Glutamatergic neuron (in vitro differentiated cells): Measurements from ENCODE around the gene RMI2. TPM values are rescaled to one million over a fixed set of nuclear protein-coding genes. Genes with fewer than 3 reads are reported as not detected.

ENCODE experiments used
- DNase-seq: peaks from one replicate; pipeline ENCODE4 v3.0.0; 2022
- H3K27ac Mint-ChIP-seq: one replicate; pipeline ENCODE4 v1.8.0; 2020; ENCODE audit warnings: mild to moderate bottlenecking, mixed read lengths, inconsistent platforms; ENCODE audit not compliant: unreplicated experiment
- H3K27me3 Mint-ChIP-seq: one replicate; pipeline ENCODE4 v1.8.0; 2020; ENCODE audit warnings: mild to moderate bottlenecking, moderate library complexity, mixed read lengths, inconsistent platforms; ENCODE audit not compliant: unreplicated experiment
- H3K36me3 Mint-ChIP-seq: one replicate; pipeline ENCODE4 v1.8.0; 2020; ENCODE audit warnings: mild to moderate bottlenecking, mixed read lengths, inconsistent platforms; ENCODE audit not compliant: unreplicated experiment
- H3K4me1 Mint-ChIP-seq: one replicate; pipeline ENCODE4 v1.8.0; 2020; ENCODE audit warnings: mild to moderate bottlenecking, low read depth, mixed read lengths, inconsistent platforms; ENCODE audit not compliant: unreplicated experiment
- H3K4me3 Mint-ChIP-seq: one replicate; pipeline ENCODE4 v1.8.0; 2020; ENCODE audit warnings: mild to moderate bottlenecking, mixed read lengths, inconsistent platforms; ENCODE audit not compliant: unreplicated experiment
- H3K9me3 Mint-ChIP-seq: one replicate; pipeline ENCODE4 v1.8.0; 2020; ENCODE audit warnings: mild to moderate bottlenecking, moderate library complexity, mixed read lengths, inconsistent platforms; ENCODE audit not compliant: unreplicated experiment
- CTCF ChIP-seq: fragments of 200-600 bp; sonication (generic); IDR thresholded peaks from one replicate; pipeline ENCODE4 v1.5.0; 2021; ENCODE audit not compliant: partially characterized antibody, unreplicated experiment
- total RNA-seq: library from RNA; stranded (reverse); fragmentation: NEBNext Ultra II Directional; extraction: Animal tissue kit (Norgen Biotek cat#: 25700); gene quantifications from one replicate; pipeline ENCODE4 v1.2.1, GENCODE V29; 2021; ENCODE audit not compliant: unreplicated experiment

RMI2 gene
- total RNA-seq, 1 donor from 2014 or later = 4.2 TPM

GRCh38 chr16:11342021-11342855 lies 3.0 kb upstream of the RMI2 start:
- Mint-ChIP-seq H3K27ac (no peak overlapping the region), H3K4me1 (peaks cover 5% of the 10 kb centered on the region), H3K27me3 (peaks cover 2% of the 10 kb centered on the region)

GRCh38 chr16:11346700-11347319 lies 1.6 kb downstream of the RMI2 start:
- no peak for TF ChIP-seq CTCF
- no peaks in the 10 kb centered on the region for H3K36me3 Mint-ChIP-seq
- no peak overlapping the region for H3K27ac Mint-ChIP-seq
- peaks cover 9% of the 10 kb centered on the region for H3K4me1 Mint-ChIP-seq
- H3K4me3 Mint-ChIP-seq = peak overlapping the region; percentile 86
- DNase-seq = no peak
- H3K9me3 Mint-ChIP-seq = no peaks in the 10 kb centered on the region
- peaks cover 4% of the 10 kb centered on the region for H3K27me3 Mint-ChIP-seq

More at GRCh38 chr16:11342021-11342855, 3.0 kb upstream of the RMI2 start:
- no peaks in the 10 kb centered on the region for H3K9me3 Mint-ChIP-seq
- no peak for TF ChIP-seq CTCF
- no peak overlapping the region for H3K4me3 Mint-ChIP-seq
- H3K36me3 Mint-ChIP-seq = no peaks in the 10 kb centered on the region
- no peak for DNase-seq

GRCh38 chr16:11347831-11348230 lies 2.6 kb downstream of the RMI2 start:
- H3K27ac Mint-ChIP-seq = no peak overlapping the region
- H3K4me1 Mint-ChIP-seq = peaks cover 9% of the 10 kb centered on the region
- no peak for TF ChIP-seq CTCF
- no peaks in the 10 kb centered on the region for H3K36me3 Mint-ChIP-seq
- DNase-seq = no peak
- H3K27me3 Mint-ChIP-seq = peaks cover 1% of the 10 kb centered on the region
- H3K9me3 Mint-ChIP-seq = no peaks in the 10 kb centered on the region
- no peak overlapping the region for H3K4me3 Mint-ChIP-seq

- Mint-ChIP-seq H3K27me3 (peaks cover 1% of the 10 kb centered on the region), H3K4me3 (no peak overlapping the region), H3K36me3 (no peaks in the 10 kb centered on the region), H3K4me1 (peaks cover 9% of the 10 kb centered on the region), H3K9me3 (no peaks in the 10 kb centered on the region), H3K27ac (no peak overlapping the region)
- no peak for DNase-seq
- TF ChIP-seq CTCF = no peak
These were observed 3.7 kb downstream of the RMI2 start for GRCh38 chr16:11348737-11349598.
